Body of pancreas (tissue), 4 donors: Measurements from ENCODE around the gene ZDHHC3. TPM values are rescaled to one million over a fixed set of nuclear protein-coding genes. Genes with fewer than 3 reads are reported as not detected.
A peak's percentile ranks its signal among the peaks of the same experiment; 100 is the strongest.
"Not testable (repeated sequence)": the region's sequence is repeated elsewhere in the genome, so short reads cannot be mapped to it uniquely, and the experiment has no call there.

Experiments
- ATAC-seq: fragments of 150-250 bp; one replicate; pipeline ENCODE4 v1.9.1; 2016
- DNase-seq, 4 donors: peaks; one replicate each; pipeline ENCODE4 v3.0.0-alpha.2; 2019
- H3K27ac ChIP-seq, 4 donors: fragments of 200-600 bp; sonication (generic); 1 replicate in 3 of 4; 2 replicates in 1 of 4; pipeline versions ENCODE4 v1.5.1 to v1.6.1; 2016 to 2019; ENCODE audit warnings: mild to moderate bottlenecking in 1 of 4, mixed read lengths in 1 of 4, moderate library complexity in 1 of 4
- H3K27me3 ChIP-seq, 2 donors: fragments of 200-600 bp; sonication (generic); one replicate each; pipeline ENCODE4 v1.6.0; 2016; ENCODE audit warnings: mild to moderate bottlenecking in 1 of 2
- H3K36me3 ChIP-seq, 2 donors: fragments of 200-600 bp; sonication (generic); replicated peaks in 1 of 2; 2 replicates each; pipeline ENCODE4 v1.5.1; 2016; ENCODE audit warnings: low read depth in 2 of 2; ENCODE audit not compliant: insufficient read depth in 1 of 2
- H3K4me1 ChIP-seq: fragments of 200-600 bp; sonication (generic); one replicate; pipeline ENCODE4 v1.6.0; 2016
- H3K4me3 ChIP-seq, 2 donors: fragments of 200-600 bp; sonication (generic); 1 replicate in 1 of 2; 2 replicates in 1 of 2; pipeline ENCODE4 v1.5.1; 2016 to 2019
- H3K9me3 ChIP-seq, 3 donors: fragments of 200-600 bp; sonication (generic); 1 replicate in 2 of 3; 2 replicates in 1 of 3; pipeline ENCODE4 v1.5.1; 2016
- CTCF ChIP-seq, 7 experiments: fragments of 450-650 bp in 4 of 7; fragments of 200-600 bp in 3 of 7; sonication (generic) in 3 of 7; IDR thresholded peaks; one replicate each; pipeline ENCODE4 v1.5.1; 2016 to 2019; ENCODE audit warnings: antibody characterized with exemption in 7 of 7
- POLR2A ChIP-seq, 3 donors: fragments of 450-650 bp; IDR thresholded peaks; one replicate each; pipeline ENCODE4 v1.6.1; 2016; ENCODE audit warnings: antibody characterized with exemption in 3 of 3, mild to moderate bottlenecking in 2 of 3
- WGBS, 2 donors: methylation state at CpG; one replicate each; pipeline ENCODE4 v1.1.5; 2017; 5-methylcytosine and 5-hydroxymethylcytosine counted together
- intact Hi-C: fragments of 100-400 bp; cut with DNase I; formaldehyde crosslinking; loops from one replicate; pipeline ENCODE4 v1.15.1; 2023
- total RNA-seq, 2 donors: library from RNA; depleted of rRNA; stranded (reverse); fragments of >200 nt; gene quantifications; one replicate each; pipeline ENCODE4 v1.1.0, GENCODE V29; 2016

ZDHHC3 gene
- total RNA-seq, 2 donors from 2014 or later, result 32.2 to 32.3 TPM

- Histone ChIP-seq H3K4me1 (peaks cover 20% of the 10 kb centered on the region), H3K36me3 (no peaks in the 10 kb centered on the region), H3K27ac (no peak overlapping the region), H3K27me3 (no peaks in the 10 kb centered on the region), H3K9me3 (no peaks in the 10 kb centered on the region), H3K4me3 (no peak overlapping the region)
- DNase-seq (no peak), ATAC-seq (no peak)
- 94 to 98% methylated on average over 2 of the region's 2 CpGs for WGBS, 2 donors
- TF ChIP-seq CTCF (IDR thresholded peaks at IDR 0.05), result peak in 5 of 7 experiments; percentile 6 to 31 (median 19)
- TF ChIP-seq POLR2A (IDR thresholded peaks at IDR 0.05), result no peak
- intact Hi-C loops, result no loop called here
Measured at GRCh38 chr3:44988073-44988472, 12.1 kb upstream of the ZDHHC3 start.

DNA sequence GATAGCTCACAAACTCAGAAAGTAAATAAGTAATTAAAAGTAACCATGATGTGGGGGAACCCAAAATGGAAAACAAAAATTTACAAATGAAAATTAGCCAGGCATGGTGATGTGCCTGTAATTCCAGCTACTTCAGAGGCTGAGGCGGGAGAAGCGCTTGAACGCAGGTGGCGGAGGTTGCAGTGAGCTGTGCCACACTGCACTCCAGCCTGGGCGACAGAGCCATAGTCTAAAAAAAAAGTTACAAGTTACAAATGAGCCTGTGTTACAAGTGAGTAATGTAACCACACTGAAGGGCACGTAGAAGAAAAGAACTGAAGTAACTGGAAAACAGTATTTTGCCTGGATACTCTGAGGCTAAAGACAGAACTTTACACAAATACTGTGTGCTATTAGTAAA, 11.4 kb upstream of the ZDHHC3 start:
- no peak for TF ChIP-seq POLR2A (IDR thresholded peaks at IDR 0.05)
- TF ChIP-seq CTCF (IDR thresholded peaks at IDR 0.05), result no peak
- no peaks in the 10 kb centered on the region for H3K27me3 ChIP-seq
- H3K9me3 ChIP-seq, result no peaks in the 10 kb centered on the region
- WGBS, 2 donors, result 90 to 95% methylated on average over 6 of the region's 6 CpGs
- H3K4me3 ChIP-seq, result no peak overlapping the region
- no peak for ATAC-seq
- no peak overlapping the region for H3K27ac ChIP-seq
- no peak for DNase-seq
- H3K36me3 ChIP-seq, result no peaks in the 10 kb centered on the region
- peaks cover 24% of the 10 kb centered on the region for H3K4me1 ChIP-seq
- intact Hi-C loops, result no loop called here

DNA sequence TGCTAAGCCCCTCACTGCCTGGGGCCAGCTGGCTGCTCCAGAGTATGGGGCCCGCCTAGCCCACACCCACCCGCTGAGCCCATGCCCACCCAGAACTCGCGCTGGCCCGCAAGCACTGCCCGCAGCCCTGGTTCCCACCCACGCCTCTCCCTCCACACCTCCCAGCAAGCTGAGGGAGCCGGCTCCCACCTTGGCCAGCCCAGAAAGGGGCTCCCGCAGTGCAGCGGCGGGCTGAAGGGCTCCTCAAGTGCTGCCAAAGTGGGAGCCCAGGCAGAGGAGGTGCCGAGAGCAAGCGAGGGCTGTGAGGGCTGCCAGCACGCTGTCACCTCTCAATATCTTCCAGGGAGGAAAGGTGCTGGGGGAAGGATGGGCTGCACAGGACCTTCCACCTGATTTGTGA, 10.4 kb upstream of the ZDHHC3 start:
- H3K4me1 ChIP-seq, result peaks cover 32% of the 10 kb centered on the region
- H3K9me3 ChIP-seq, H3K36me3 ChIP-seq, H3K27me3 ChIP-seq, H3K27ac ChIP-seq, H3K4me3 ChIP-seq, DNase-seq, ATAC-seq, intact Hi-C loops: not testable (repeated sequence)
- WGBS, 2 donors, result 97 to 100% methylated on average over 5 to 13 of the region's 14 CpGs

DNA sequence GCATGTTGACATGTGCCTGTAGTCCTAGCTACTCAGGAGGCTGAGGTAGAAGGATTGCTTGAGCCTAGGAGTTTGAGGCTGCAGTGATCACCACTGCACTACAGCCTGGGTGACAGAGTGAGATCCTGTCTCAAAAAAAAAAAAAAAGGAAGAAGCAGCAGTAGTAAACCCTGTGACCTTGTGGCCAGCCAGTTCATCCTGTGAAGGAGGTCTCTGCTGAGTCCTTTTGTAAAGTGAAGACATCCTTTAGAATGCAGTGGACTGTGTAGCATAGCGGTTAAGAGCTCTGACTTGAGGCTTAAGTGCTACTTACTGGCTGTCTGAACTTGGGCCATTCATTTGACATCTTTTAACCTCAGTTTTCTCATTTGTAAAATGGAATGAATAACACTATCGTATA, 8.4 kb upstream of the ZDHHC3 start:
- intact Hi-C loops, result no loop called here
- Histone ChIP-seq H3K4me3 (no peak overlapping the region), H3K36me3 (no peaks in the 10 kb centered on the region), H3K9me3 (no peaks in the 10 kb centered on the region), H3K4me1 (peaks cover 39% of the 10 kb centered on the region), H3K27me3 (no peaks in the 10 kb centered on the region), H3K27ac (peak overlapping the region in 2 of 4 donors; percentile 55 to 68)
- 94 to 97% methylated on average over 2 of the region's 2 CpGs for whole genome bisulfite sequencing, 2 donors
- ATAC-seq (no peak), DNase-seq (no peak)
- no peak for TF ChIP-seq CTCF (IDR thresholded peaks at IDR 0.05)

GRCh38 chr3:44983484-44983941, 7.5 kb upstream of the ZDHHC3 start:
- no peaks in the 10 kb centered on the region for H3K27me3 ChIP-seq
- H3K4me1 ChIP-seq, result peaks cover 39% of the 10 kb centered on the region
- TF ChIP-seq POLR2A (IDR thresholded peaks at IDR 0.05) (no peak), CTCF (IDR thresholded peaks at IDR 0.05) (no peak)
- 17 to 24% methylated on average over 1 of the region's 1 CpG for WGBS, 2 donors
- ATAC-seq (peak; percentile 24), DNase-seq (peak in 1 of 4 donors; percentile 21)
- intact Hi-C loops, result no loop called here
- H3K27ac ChIP-seq, result peak overlapping the region in 3 of 4 donors; percentile 30 to 68 (median 55)
- no peaks in the 10 kb centered on the region for H3K9me3 ChIP-seq
- no peak overlapping the region for H3K4me3 ChIP-seq
- no peaks in the 10 kb centered on the region for H3K36me3 ChIP-seq
